Upper lobe of right lung (tissue), 1 donor: ENCODE results near the gene SHC3. TPM values are rescaled to one million over a fixed set of nuclear protein-coding genes. Genes with fewer than 3 reads are reported as not detected.

ENCODE experiments used
- ATAC-seq: fragments of 200-7000 bp; cut with Tn5 transposase; one replicate; pipeline ENCODE4 v1.9.1; 2020; ENCODE audit warnings: mild to moderate bottlenecking, moderate library complexity
- DNase-seq: peaks from one replicate; pipeline ENCODE4 v3.0.0-alpha.2; 2020
- H3K27ac ChIP-seq: fragments of 200-600 bp; one replicate; pipeline ENCODE4 v1.8.0; 2022
- H3K27me3 ChIP-seq: fragments of 200-600 bp; one replicate; pipeline ENCODE4 v1.8.0; 2022; ENCODE audit warnings: mild to moderate bottlenecking
- H3K36me3 ChIP-seq: fragments of 200-600 bp; one replicate; pipeline ENCODE4 v1.8.0; 2022
- H3K4me1 ChIP-seq: fragments of 200-600 bp; one replicate; pipeline ENCODE4 v1.8.0; 2022
- H3K4me3 ChIP-seq: fragments of 200-600 bp; one replicate; pipeline ENCODE4 v1.8.0; 2022; ENCODE audit warnings: mild to moderate bottlenecking
- H3K9me3 ChIP-seq: fragments of 200-600 bp; one replicate; pipeline ENCODE4 v1.8.0; 2022
- CTCF ChIP-seq: fragments of 200-600 bp; IDR thresholded peaks from one replicate; pipeline ENCODE4 v1.8.0; 2022; ENCODE audit warnings: antibody characterized with exemption
- intact Hi-C: fragments of 100-400 bp; cut with DNase I; formaldehyde crosslinking; loops from one replicate; pipeline ENCODE4 v1.11.0; 2022
- total RNA-seq: library from RNA; stranded (reverse); fragmentation: NEBNext Ultra II Directional; extraction: Animal tissue kit (Norgen Biotek cat#: 25700); gene quantifications from one replicate; pipeline ENCODE4 v1.2.1, GENCODE V29; 2021
- donor health status: DM: no; HTN: yes; CAD: no; lungs with severe emphysema.

The SHC3 gene
- total RNA-seq, 1 donor from 2014 or later = 12.9 TPM

GRCh38 chr9:88987661-88988060, 191.0 kb downstream of the SHC3 start:
- Histone ChIP-seq H3K27ac (no peak overlapping the region), H3K4me1 (peaks cover 5% of the 10 kb centered on the region), H3K36me3 (no peaks in the 10 kb centered on the region), H3K9me3 (no peaks in the 10 kb centered on the region), H3K27me3 (peaks cover 5% of the 10 kb centered on the region), H3K4me3 (no peak overlapping the region)
- TF ChIP-seq CTCF = no peak
- DNase-seq (no peak), ATAC-seq (no peak)
- intact Hi-C loops = loop anchor here (5.0 kb wide), 1 partner anchor 395 kb away; no protein-coding TSS in a partner anchor

- H3K9me3 ChIP-seq = no peaks in the 10 kb centered on the region
- H3K4me3 ChIP-seq = no peak overlapping the region
- peaks cover 2% of the 10 kb centered on the region for H3K4me1 ChIP-seq
- no peaks in the 10 kb centered on the region for H3K36me3 ChIP-seq
- DNase-seq = no peak
- no peak for ATAC-seq
- H3K27ac ChIP-seq = no peak overlapping the region
- H3K27me3 ChIP-seq = peaks cover 5% of the 10 kb centered on the region
- no peak for TF ChIP-seq CTCF
- intact Hi-C loops = loop anchor here (5.0 kb wide), 1 partner anchor 394 kb away; no protein-coding TSS in a partner anchor
Observed at GRCh38 chr9:88986776-88987175, 191.8 kb downstream of the SHC3 start.

GRCh38 chr9:88985616-88986015, 193.0 kb downstream of the SHC3 start:
- TF ChIP-seq CTCF = no peak
- Histone ChIP-seq H3K27ac (no peak overlapping the region), H3K9me3 (no peaks in the 10 kb centered on the region), H3K4me1 (no peaks in the 10 kb centered on the region), H3K27me3 (peaks cover 2% of the 10 kb centered on the region), H3K36me3 (no peaks in the 10 kb centered on the region), H3K4me3 (no peak overlapping the region)
- no peak for ATAC-seq
- DNase-seq = no peak
- intact Hi-C loops = loop anchor here (5.0 kb wide), 1 partner anchor 393 kb away; no protein-coding TSS in a partner anchor

- intact Hi-C loops = no loop called here
- no peaks in the 10 kb centered on the region for H3K36me3 ChIP-seq
- ATAC-seq = peak; percentile 65
Observed at GRCh38 chr9:88984543-88984883, 194.1 kb downstream of the SHC3 start.

GRCh38 chr9:88983865-88984542, 194.6 kb downstream of the SHC3 start:
- Histone ChIP-seq H3K4me3 (no peak overlapping the region), H3K4me1 (no peaks in the 10 kb centered on the region)

More at GRCh38 chr9:88984543-88984883, 194.1 kb downstream of the SHC3 start:
- TF ChIP-seq CTCF = no peak
- no peaks in the 10 kb centered on the region for H3K27me3 ChIP-seq
- no peaks in the 10 kb centered on the region for H3K9me3 ChIP-seq
- no peak for DNase-seq
- no peaks in the 10 kb centered on the region for H3K4me1 ChIP-seq
- no peak overlapping the region for H3K27ac ChIP-seq
- no peak overlapping the region for H3K4me3 ChIP-seq

More at GRCh38 chr9:88983865-88984542, 194.6 kb downstream of the SHC3 start:
- Histone ChIP-seq H3K36me3 (no peaks in the 10 kb centered on the region), H3K27ac (no peak overlapping the region), H3K9me3 (no peaks in the 10 kb centered on the region), H3K27me3 (no peaks in the 10 kb centered on the region)
- DNase-seq (no peak), ATAC-seq (peak; percentile 46)
- intact Hi-C loops = no loop called here
- no peak for TF ChIP-seq CTCF
